ENCODE data around the gene SPEM1. TPM values are rescaled to one million over a fixed set of nuclear protein-coding genes. Genes with fewer than 3 reads are reported as not detected.

The SPEM1 gene
- total RNA-seq, 1 donor from 2014 or later = 0.23 TPM

- no peak for FAIRE-seq
- Histone ChIP-seq H3K9me3 (ENCODE audit: insufficient read depth, low read depth, low read length) (no peaks in the 10 kb centered on the region), H4K20me1 (ENCODE audit: insufficient read depth, low read length) (peaks cover 13% of the 10 kb centered on the region), H3K27ac (ENCODE audit: low read depth, low read length) (no peak overlapping the region), H3K36me3 (ENCODE audit: insufficient read depth, low read length) (no peaks in the 10 kb centered on the region), H3K4me1 (ENCODE audit: insufficient read depth, low read length) (peaks cover 37% of the 10 kb centered on the region), H3K79me2 (ENCODE audit: insufficient read depth, low read length) (no peaks in the 10 kb centered on the region), H2AFZ (ENCODE audit: low read depth, low read length) (peak overlapping the region; percentile 72), H3K27me3 (ENCODE audit: insufficient read depth, low read length) (peaks cover 32% of the 10 kb centered on the region), H3K4me3 (ENCODE audit: insufficient read depth, low read depth, low read length) (peak overlapping the region; percentile 51), H3K9ac (ENCODE audit: low read length) (peak overlapping the region; percentile 17), H3K4me2 (ENCODE audit: low read length) (peak overlapping the region; percentile 82)
- peaks cover 17% of the 10 kb centered on the region for H3K36me3 Mint-ChIP-seq (ENCODE audit: low read depth, unreplicated experiment)
- DNase-seq (ENCODE audit: low read depth) = peak; percentile 45
- H3K4me1 Mint-ChIP-seq (ENCODE audit: low read depth, unreplicated experiment) = peaks cover 21% of the 10 kb centered on the region
- TF ChIP-seq, protein P1, sequence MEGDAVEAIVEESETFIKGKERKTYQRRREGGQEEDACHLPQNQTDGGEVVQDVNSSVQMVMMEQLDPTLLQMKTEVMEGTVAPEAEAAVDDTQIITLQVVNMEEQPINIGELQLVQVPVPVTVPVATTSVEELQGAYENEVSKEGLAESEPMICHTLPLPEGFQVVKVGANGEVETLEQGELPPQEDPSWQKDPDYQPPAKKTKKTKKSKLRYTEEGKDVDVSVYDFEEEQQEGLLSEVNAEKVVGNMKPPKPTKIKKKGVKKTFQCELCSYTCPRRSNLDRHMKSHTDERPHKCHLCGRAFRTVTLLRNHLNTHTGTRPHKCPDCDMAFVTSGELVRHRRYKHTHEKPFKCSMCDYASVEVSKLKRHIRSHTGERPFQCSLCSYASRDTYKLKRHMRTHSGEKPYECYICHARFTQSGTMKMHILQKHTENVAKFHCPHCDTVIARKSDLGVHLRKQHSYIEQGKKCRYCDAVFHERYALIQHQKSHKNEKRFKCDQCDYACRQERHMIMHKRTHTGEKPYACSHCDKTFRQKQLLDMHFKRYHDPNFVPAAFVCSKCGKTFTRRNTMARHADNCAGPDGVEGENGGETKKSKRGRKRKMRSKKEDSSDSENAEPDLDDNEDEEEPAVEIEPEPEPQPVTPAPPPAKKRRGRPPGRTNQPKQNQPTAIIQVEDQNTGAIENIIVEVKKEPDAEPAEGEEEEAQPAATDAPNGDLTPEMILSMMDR (IDR thresholded peaks at IDR 0.05; ENCODE audit: insufficient read depth, low read depth, low read length) = no peak
- no peak for TF ChIP-seq EZH2 (IDR thresholded peaks at IDR 0.05; ENCODE audit: insufficient read depth, low read length)
- H3K4me3 Mint-ChIP-seq (ENCODE audit: unreplicated experiment) = peak overlapping the region; percentile 89
- H3K9me3 Mint-ChIP-seq (ENCODE audit: unreplicated experiment) = no peaks in the 10 kb centered on the region
- peak overlapping the region; percentile 85 for H3K27ac Mint-ChIP-seq (ENCODE audit: unreplicated experiment)
- H3K27me3 Mint-ChIP-seq (ENCODE audit: low read depth, unreplicated experiment) = peaks cover 2% of the 10 kb centered on the region
Observed at GRCh38 chr17:7440834-7441195, 20.7 kb downstream of the SPEM1 start.

DNA sequence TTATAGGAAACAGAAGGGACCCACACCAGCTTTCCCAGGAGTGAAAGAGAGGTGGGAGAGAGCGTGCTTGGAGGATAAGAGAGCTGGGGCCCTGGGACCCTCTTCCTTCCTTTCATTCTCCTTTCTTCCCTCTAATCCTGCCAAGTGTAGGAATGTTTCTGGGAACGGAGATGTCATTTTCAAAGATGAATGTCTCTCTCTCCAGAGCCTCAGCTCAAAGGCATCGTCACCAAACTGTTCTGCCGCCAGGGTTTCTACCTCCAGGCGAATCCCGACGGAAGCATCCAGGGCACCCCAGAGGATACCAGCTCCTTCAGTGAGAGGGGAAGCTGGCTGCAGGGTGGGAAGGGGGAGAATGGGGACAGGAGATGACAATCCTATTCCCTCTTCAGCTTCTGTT, 21.1 kb downstream of the SPEM1 start:
- Mint-ChIP-seq H3K27ac (ENCODE audit: unreplicated experiment) (peak overlapping the region; percentile 78), H3K36me3 (ENCODE audit: low read depth, unreplicated experiment) (peaks cover 17% of the 10 kb centered on the region), H3K9me3 (ENCODE audit: unreplicated experiment) (no peaks in the 10 kb centered on the region), H3K27me3 (ENCODE audit: low read depth, unreplicated experiment) (peaks cover 2% of the 10 kb centered on the region), H3K4me3 (ENCODE audit: unreplicated experiment) (peak overlapping the region; percentile 89), H3K4me1 (ENCODE audit: low read depth, unreplicated experiment) (peaks cover 21% of the 10 kb centered on the region)
- no peak overlapping the region for H3K4me3 ChIP-seq (ENCODE audit: insufficient read depth, low read depth, low read length)
- no peak overlapping the region for H2AFZ ChIP-seq (ENCODE audit: low read depth, low read length)
- FAIRE-seq (no peak), DNase-seq (ENCODE audit: low read depth) (no peak)
- no peak overlapping the region for H3K27ac ChIP-seq (ENCODE audit: low read depth, low read length)
- H3K36me3 ChIP-seq (ENCODE audit: insufficient read depth, low read length) = no peaks in the 10 kb centered on the region
- peaks cover 13% of the 10 kb centered on the region for H4K20me1 ChIP-seq (ENCODE audit: insufficient read depth, low read length)
- no peaks in the 10 kb centered on the region for H3K79me2 ChIP-seq (ENCODE audit: insufficient read depth, low read length)
- no peak overlapping the region for H3K4me2 ChIP-seq (ENCODE audit: low read length)
- peaks cover 34% of the 10 kb centered on the region for H3K4me1 ChIP-seq (ENCODE audit: insufficient read depth, low read length)
- no peaks in the 10 kb centered on the region for H3K9me3 ChIP-seq (ENCODE audit: insufficient read depth, low read depth, low read length)
- no peak overlapping the region for H3K9ac ChIP-seq (ENCODE audit: low read length)
- TF ChIP-seq, protein P1 (IDR thresholded peaks at IDR 0.05; ENCODE audit: insufficient read depth, low read depth, low read length) = no peak
- no peak for TF ChIP-seq EZH2 (IDR thresholded peaks at IDR 0.05; ENCODE audit: insufficient read depth, low read length)
- peaks cover 37% of the 10 kb centered on the region for H3K27me3 ChIP-seq (ENCODE audit: insufficient read depth, low read length)

- TF ChIP-seq, protein P1 (IDR thresholded peaks at IDR 0.05; ENCODE audit: insufficient read depth, low read depth, low read length) = no peak
- no peak for TF ChIP-seq EZH2 (IDR thresholded peaks at IDR 0.05; ENCODE audit: insufficient read depth, low read length)
- peaks cover 20% of the 10 kb centered on the region for H3K36me3 Mint-ChIP-seq (ENCODE audit: low read depth, unreplicated experiment)
- Histone ChIP-seq H2AFZ (ENCODE audit: low read depth, low read length) (no peak overlapping the region), H3K27me3 (ENCODE audit: insufficient read depth, low read length) (peaks cover 40% of the 10 kb centered on the region), H4K20me1 (ENCODE audit: insufficient read depth, low read length) (peaks cover 13% of the 10 kb centered on the region), H3K9ac (ENCODE audit: low read length) (no peak overlapping the region), H3K4me2 (ENCODE audit: low read length) (no peak overlapping the region), H3K36me3 (ENCODE audit: insufficient read depth, low read length) (no peaks in the 10 kb centered on the region), H3K9me3 (ENCODE audit: insufficient read depth, low read depth, low read length) (no peaks in the 10 kb centered on the region), H3K4me3 (ENCODE audit: insufficient read depth, low read depth, low read length) (no peak overlapping the region), H3K27ac (ENCODE audit: low read depth, low read length) (no peak overlapping the region), H3K4me1 (ENCODE audit: insufficient read depth, low read length) (peaks cover 33% of the 10 kb centered on the region), H3K79me2 (ENCODE audit: insufficient read depth, low read length) (no peaks in the 10 kb centered on the region)
- H3K4me3 Mint-ChIP-seq (ENCODE audit: unreplicated experiment) = peak overlapping the region; percentile 77
- peaks cover under 1% of the 10 kb centered on the region for H3K9me3 Mint-ChIP-seq (ENCODE audit: unreplicated experiment)
- H3K27ac Mint-ChIP-seq (ENCODE audit: unreplicated experiment) = no peak overlapping the region
- peaks cover 21% of the 10 kb centered on the region for H3K4me1 Mint-ChIP-seq (ENCODE audit: low read depth, unreplicated experiment)
- H3K27me3 Mint-ChIP-seq (ENCODE audit: low read depth, unreplicated experiment) = peaks cover 5% of the 10 kb centered on the region
- DNase-seq (ENCODE audit: low read depth) (no peak), FAIRE-seq (no peak)
Observed at GRCh38 chr17:7442142-7442541, 22.0 kb downstream of the SPEM1 start.

Measured in astrocyte (in vitro differentiated cells and primary cell).